HG03060 (cell line): Measurements from ENCODE around the gene PTCD1.
A peak's percentile ranks its signal among the peaks of the same experiment; 100 is the strongest.

Experiments
- ATAC-seq: cut with Tn5 transposase; IDR thresholded peaks from one replicate; pipeline ENCODE4 v1.9.1; 2021; ENCODE audit warnings: low read depth, moderate number of reproducible peaks; ENCODE audit not compliant: unreplicated experiment

The PTCD1 gene

GRCh38 chr7:99438573-99439480 lies at the start of gene PTCD1, which contains the start of gene CPSF4:
TSS of gene PTCD1 (minus strand) at chr7:99438798. CDS start at chr7:99435242, 3,556 bp downstream.
TSS of gene CPSF4 (plus strand) at chr7:99438943. CDS start at chr7:99439083, 140 bp downstream.
- peak; percentile 82 for ATAC-seq

- no peak for ATAC-seq
Observed at GRCh38 chr7:99485094-99485493, 46.5 kb upstream of the PTCD1 start.

- no peak for ATAC-seq
Observed at GRCh38 chr7:99478464-99479440, 40.2 kb upstream of the PTCD1 start.

GRCh38 chr7:99476107-99476506 lies 37.5 kb upstream of the PTCD1 start:
- ATAC-seq: no peak

GRCh38 chr7:99473315-99473596 lies 34.7 kb upstream of the PTCD1 start:
- ATAC-seq: no peak

GRCh38 chr7:99472561-99473314 lies 34.1 kb upstream of the PTCD1 start, which contains the start of gene ZNF789:
TSS of gene ZNF789 (plus strand) at chr7:99472890. CDS start at chr7:99476457, 3,567 bp downstream.
- peak; percentile 45 for ATAC-seq

- no peak for ATAC-seq
Observed at GRCh38 chr7:99469381-99470065, 30.9 kb upstream of the PTCD1 start.

GRCh38 chr7:99468336-99468918 lies 29.8 kb upstream of the PTCD1 start:
- ATAC-seq: no peak

- no peak for ATAC-seq
Observed at GRCh38 chr7:99465421-99465768, 26.8 kb upstream of the PTCD1 start.

GRCh38 chr7:99461221-99461620 lies 22.6 kb upstream of the PTCD1 start:
- ATAC-seq: no peak

- no peak for ATAC-seq
Observed at GRCh38 chr7:99460651-99461050, 22.1 kb upstream of the PTCD1 start.

GRCh38 chr7:99459087-99459486 lies 20.5 kb upstream of the PTCD1 start:
- no peak for ATAC-seq

- ATAC-seq: no peak
Observed at GRCh38 chr7:99457650-99458493, 19.3 kb upstream of the PTCD1 start.

- ATAC-seq: no peak
Observed at GRCh38 chr7:99457050-99457649, 18.6 kb upstream of the PTCD1 start.

GRCh38 chr7:99456288-99456687 lies 17.7 kb upstream of the PTCD1 start:
- no peak for ATAC-seq

GRCh38 chr7:99455874-99456273 lies 17.3 kb upstream of the PTCD1 start:
- ATAC-seq: no peak

GRCh38 chr7:99453105-99453504 lies 14.5 kb upstream of the PTCD1 start:
- ATAC-seq: no peak

- no peak for ATAC-seq
Observed at GRCh38 chr7:99452541-99452940, 13.9 kb upstream of the PTCD1 start.
